Measurements from ENCODE around the gene WDR18. TPM values are rescaled to one million over a fixed set of nuclear protein-coding genes. Genes with fewer than 3 reads are reported as not detected.

The WDR18 gene
- total RNA-seq, 1 experiment from 2014 or later = 43.3 TPM

DNA sequence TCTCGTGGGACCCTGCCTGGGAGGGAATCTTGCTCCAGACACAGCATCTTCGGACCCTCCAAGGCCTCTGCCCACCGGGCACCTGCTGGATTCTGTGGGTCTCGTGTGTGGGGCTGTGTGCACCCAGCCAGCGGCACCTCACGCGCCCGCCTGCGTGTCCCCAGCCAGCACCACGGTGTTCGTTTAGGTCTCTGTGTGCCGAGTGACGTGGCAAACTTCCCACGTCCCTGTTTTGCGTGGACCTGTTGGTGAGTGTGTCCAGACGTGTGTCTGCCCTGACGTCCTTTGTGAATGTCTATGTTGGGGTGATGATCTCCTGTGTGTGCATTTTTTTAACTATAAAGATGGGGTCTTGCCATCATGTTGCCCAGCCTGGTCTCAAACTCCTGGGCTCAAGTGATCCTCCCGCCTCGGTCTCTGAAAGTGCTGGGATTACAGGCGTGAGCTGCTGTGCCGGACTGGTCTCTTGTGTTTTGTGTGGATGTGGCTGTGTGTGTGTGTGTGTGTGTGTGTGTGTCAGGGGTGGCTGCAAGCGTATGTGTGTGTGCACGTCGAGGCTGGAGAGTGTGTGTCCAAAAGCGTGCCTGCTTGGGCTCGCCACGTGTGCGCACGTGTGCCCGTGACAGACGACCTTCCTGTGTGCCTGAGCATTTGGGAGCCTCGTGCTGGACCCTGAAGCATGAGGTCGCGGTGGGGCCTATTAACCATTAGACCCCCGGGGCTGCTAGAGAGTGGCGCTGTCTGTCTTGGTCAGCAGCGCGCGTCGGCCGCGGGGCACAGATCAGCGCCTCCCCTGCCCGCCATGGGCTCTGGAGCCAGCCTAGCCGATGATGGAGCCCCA lies 42.6 kb upstream of the WDR18 start:
- no peak for DNase-seq
- Mint-ChIP-seq H3K27me3 (ENCODE audit: unreplicated experiment) (peaks cover 33% of the 10 kb centered on the region), H3K9me3 (ENCODE audit: low read depth, unreplicated experiment) (no peaks in the 10 kb centered on the region), H3K27ac (ENCODE audit: unreplicated experiment) (no peak overlapping the region), H3K36me3 (ENCODE audit: insufficient read depth, unreplicated experiment) (peaks cover 15% of the 10 kb centered on the region), H3K4me1 (ENCODE audit: low read depth, unreplicated experiment) (peaks cover 26% of the 10 kb centered on the region), H3K4me3 (ENCODE audit: low read depth, unreplicated experiment) (no peak overlapping the region)
- no TSS peak for BruUV-seq (replicated peaks)
- TF ChIP-seq, protein P1, sequence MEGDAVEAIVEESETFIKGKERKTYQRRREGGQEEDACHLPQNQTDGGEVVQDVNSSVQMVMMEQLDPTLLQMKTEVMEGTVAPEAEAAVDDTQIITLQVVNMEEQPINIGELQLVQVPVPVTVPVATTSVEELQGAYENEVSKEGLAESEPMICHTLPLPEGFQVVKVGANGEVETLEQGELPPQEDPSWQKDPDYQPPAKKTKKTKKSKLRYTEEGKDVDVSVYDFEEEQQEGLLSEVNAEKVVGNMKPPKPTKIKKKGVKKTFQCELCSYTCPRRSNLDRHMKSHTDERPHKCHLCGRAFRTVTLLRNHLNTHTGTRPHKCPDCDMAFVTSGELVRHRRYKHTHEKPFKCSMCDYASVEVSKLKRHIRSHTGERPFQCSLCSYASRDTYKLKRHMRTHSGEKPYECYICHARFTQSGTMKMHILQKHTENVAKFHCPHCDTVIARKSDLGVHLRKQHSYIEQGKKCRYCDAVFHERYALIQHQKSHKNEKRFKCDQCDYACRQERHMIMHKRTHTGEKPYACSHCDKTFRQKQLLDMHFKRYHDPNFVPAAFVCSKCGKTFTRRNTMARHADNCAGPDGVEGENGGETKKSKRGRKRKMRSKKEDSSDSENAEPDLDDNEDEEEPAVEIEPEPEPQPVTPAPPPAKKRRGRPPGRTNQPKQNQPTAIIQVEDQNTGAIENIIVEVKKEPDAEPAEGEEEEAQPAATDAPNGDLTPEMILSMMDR (IDR thresholded peaks at IDR 0.05; ENCODE audit: unreplicated experiment) = no peak
- intact Hi-C loops (cut with micrococcal nuclease; ENCODE audit: unreplicated experiment) = no loop called here
- CTCF ChIA-PET = no interaction called here

DNA sequence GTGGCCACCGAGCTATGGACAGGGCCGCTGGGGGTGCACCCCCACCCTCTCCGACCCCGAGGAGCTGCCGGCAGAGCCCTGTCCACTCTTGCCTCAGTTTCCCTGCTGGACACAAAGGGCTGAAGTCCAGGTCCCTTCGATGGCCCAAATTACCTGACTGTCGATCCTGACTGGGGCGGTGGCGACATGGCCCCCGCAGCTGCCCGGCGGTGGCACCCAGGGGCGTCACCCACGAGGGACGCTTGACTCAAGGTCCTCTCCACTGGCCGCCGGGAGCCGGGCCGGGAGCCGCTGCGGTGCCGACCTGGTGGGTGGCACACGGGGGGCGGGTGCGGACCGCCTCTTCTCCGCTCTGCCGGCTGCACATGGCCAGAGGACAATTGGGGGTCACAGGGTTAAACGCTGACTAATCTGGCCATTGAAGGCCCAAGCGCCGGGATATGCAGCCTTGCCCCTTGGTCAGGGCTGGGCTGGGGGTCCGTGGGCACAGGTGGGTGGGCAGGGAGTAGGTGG lies 42.0 kb upstream of the WDR18 start:
- no peak overlapping the region for H3K27ac Mint-ChIP-seq (ENCODE audit: unreplicated experiment)
- peaks cover 33% of the 10 kb centered on the region for H3K27me3 Mint-ChIP-seq (ENCODE audit: unreplicated experiment)
- peaks cover 26% of the 10 kb centered on the region for H3K4me1 Mint-ChIP-seq (ENCODE audit: low read depth, unreplicated experiment)
- no TSS peak for BruUV-seq (replicated peaks)
- CTCF ChIA-PET = no interaction called here
- peaks cover 15% of the 10 kb centered on the region for H3K36me3 Mint-ChIP-seq (ENCODE audit: insufficient read depth, unreplicated experiment)
- intact Hi-C loops (cut with micrococcal nuclease; ENCODE audit: unreplicated experiment) = no loop called here
- no peak for DNase-seq
- no peak overlapping the region for H3K4me3 Mint-ChIP-seq (ENCODE audit: low read depth, unreplicated experiment)
- H3K9me3 Mint-ChIP-seq (ENCODE audit: low read depth, unreplicated experiment) = no peaks in the 10 kb centered on the region
- TF ChIP-seq, protein P1 (IDR thresholded peaks at IDR 0.05; ENCODE audit: unreplicated experiment) = no peak

DNA sequence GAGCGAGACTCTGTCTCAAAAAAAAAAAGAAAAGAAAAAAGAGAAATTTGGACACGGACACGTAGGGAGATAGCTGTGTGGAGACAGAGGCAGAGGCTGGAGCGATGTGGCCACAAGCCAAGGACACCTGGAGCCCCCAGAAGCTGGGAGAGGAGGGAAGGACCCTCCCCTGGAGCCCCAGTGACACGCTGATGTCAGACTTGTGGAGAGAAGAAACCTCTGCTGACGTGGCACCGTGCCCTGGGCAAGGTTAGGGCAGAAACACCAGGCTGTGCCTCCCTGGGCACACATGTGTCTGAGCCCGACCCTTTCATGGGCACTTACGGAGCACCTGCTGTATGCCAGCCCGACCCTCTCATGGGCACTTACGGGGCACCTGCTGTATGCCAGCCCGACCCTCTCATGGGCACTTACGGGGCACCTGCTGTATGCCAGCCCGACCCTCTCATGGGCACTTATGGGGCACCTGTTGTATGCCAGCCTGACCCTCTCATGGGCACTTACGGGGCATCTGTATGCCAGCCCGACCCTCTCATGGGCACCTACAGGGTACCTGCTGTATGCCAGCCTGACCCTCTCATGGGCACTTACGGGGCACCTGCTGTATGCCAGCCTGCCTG lies 40.5 kb upstream of the WDR18 start:
- no TSS peak for BruUV-seq (replicated peaks)
- no peaks in the 10 kb centered on the region for H3K9me3 Mint-ChIP-seq (ENCODE audit: low read depth, unreplicated experiment)
- no peak for DNase-seq
- TF ChIP-seq, protein P1 (IDR thresholded peaks at IDR 0.05; ENCODE audit: unreplicated experiment) = no peak
- H3K36me3 Mint-ChIP-seq (ENCODE audit: insufficient read depth, unreplicated experiment) = peaks cover 15% of the 10 kb centered on the region
- H3K4me1 Mint-ChIP-seq (ENCODE audit: low read depth, unreplicated experiment) = peaks cover 26% of the 10 kb centered on the region
- H3K27ac Mint-ChIP-seq (ENCODE audit: unreplicated experiment) = no peak overlapping the region
- H3K4me3 Mint-ChIP-seq (ENCODE audit: low read depth, unreplicated experiment) = no peak overlapping the region
- peaks cover 33% of the 10 kb centered on the region for H3K27me3 Mint-ChIP-seq (ENCODE audit: unreplicated experiment)
- intact Hi-C loops (cut with micrococcal nuclease; ENCODE audit: unreplicated experiment) = no loop called here
- CTCF ChIA-PET = interaction anchor here (0.5 kb wide), 1 partner anchor 21 kb away, joined by 3 read pairs; no protein-coding TSS in a partner anchor

DNA sequence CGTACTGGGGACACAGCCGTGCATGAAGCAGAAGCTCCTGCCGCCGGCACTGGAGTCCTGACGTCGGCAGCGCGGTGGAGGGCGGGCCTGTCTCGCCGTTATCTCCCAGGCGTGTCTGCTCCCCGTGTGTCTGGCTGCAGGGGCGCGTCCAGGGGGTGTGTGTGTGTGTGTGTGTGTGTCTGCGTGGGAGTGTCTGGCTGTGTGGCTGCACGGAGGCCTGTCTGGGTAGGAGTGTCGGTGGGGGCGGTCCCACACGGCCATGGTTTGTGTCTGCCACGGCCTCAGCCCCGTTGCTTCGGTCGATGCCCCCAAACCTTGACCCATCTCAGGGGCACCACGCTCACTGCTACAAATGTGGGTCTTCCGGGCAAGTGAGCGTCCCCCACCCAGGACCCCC lies 40.0 kb upstream of the WDR18 start:
- CTCF ChIA-PET = interaction anchor here (0.5 kb wide), 1 partner anchor 22 kb away, joined by 3 read pairs; no protein-coding TSS in a partner anchor
- BruUV-seq (replicated peaks) = no TSS peak

More for the DNA sequence above, 40.0 kb upstream of the WDR18 start:
- H3K36me3 Mint-ChIP-seq (ENCODE audit: insufficient read depth, unreplicated experiment) = peaks cover 15% of the 10 kb centered on the region
- DNase-seq = no peak
- H3K4me3 Mint-ChIP-seq (ENCODE audit: low read depth, unreplicated experiment) = peak overlapping the region; percentile 20
- no peaks in the 10 kb centered on the region for H3K9me3 Mint-ChIP-seq (ENCODE audit: low read depth, unreplicated experiment)
- H3K27ac Mint-ChIP-seq (ENCODE audit: unreplicated experiment) = no peak overlapping the region
- intact Hi-C loops (cut with micrococcal nuclease; ENCODE audit: unreplicated experiment) = no loop called here
- TF ChIP-seq, protein P1 (IDR thresholded peaks at IDR 0.05; ENCODE audit: unreplicated experiment) = no peak
- H3K4me1 Mint-ChIP-seq (ENCODE audit: low read depth, unreplicated experiment) = peaks cover 26% of the 10 kb centered on the region
- peaks cover 31% of the 10 kb centered on the region for H3K27me3 Mint-ChIP-seq (ENCODE audit: unreplicated experiment)

Data from Calu3 (cell line).